Activated T-helper 2 cell treated with anti-CD3 and anti-CD28 coated beads, Interferon-gamma antibody, Interleukin-2, Interleukin-4, amounts not matched to agents 10 μg/mL and 5 μg/mL and 100 μg/mL, durations not matched to agents 14 hours and 24 hours and 36 hours (primary cell): ENCODE measurements around the gene ADARB1. TPM values are rescaled to one million over a fixed set of nuclear protein-coding genes. Genes with fewer than 3 reads are reported as not detected.

ENCODE experiments used
- DNase-seq: peaks from one replicate; pipeline ENCODE4 v3.0.0; 2021; ENCODE audit warnings: low spot score
- H3K27ac Mint-ChIP-seq: one replicate; pipeline ENCODE4 v1.8.0; 2021; ENCODE audit warnings: mixed read lengths
- H3K27me3 Mint-ChIP-seq: one replicate; pipeline ENCODE4 v1.8.0; 2021; ENCODE audit warnings: low read depth, mixed read lengths
- H3K36me3 Mint-ChIP-seq: one replicate; pipeline ENCODE4 v1.8.0; 2021; ENCODE audit warnings: low read depth, mixed read lengths
- H3K4me1 Mint-ChIP-seq: one replicate; pipeline ENCODE4 v1.8.0; 2021; ENCODE audit warnings: low read depth, mixed read lengths
- H3K4me3 Mint-ChIP-seq: one replicate; pipeline ENCODE4 v1.8.0; 2021; ENCODE audit warnings: low read depth, mild to moderate bottlenecking, moderate library complexity, mixed read lengths
- H3K9me3 Mint-ChIP-seq: one replicate; pipeline ENCODE4 v1.8.0; 2021; ENCODE audit warnings: mixed read lengths
- intact Hi-C: fragments of 100-400 bp; cut with micrococcal nuclease; formaldehyde crosslinking; loops from one replicate; pipeline ENCODE4 v1.15.1; 2023
- total RNA-seq: library from RNA; stranded (reverse); gene quantifications from 2 replicates; pipeline ENCODE4 v1.2.3, GENCODE V29; 2022

ADARB1 gene
- total RNA-seq, 1 donor from 2014 or later, result 25.8 TPM

DNA sequence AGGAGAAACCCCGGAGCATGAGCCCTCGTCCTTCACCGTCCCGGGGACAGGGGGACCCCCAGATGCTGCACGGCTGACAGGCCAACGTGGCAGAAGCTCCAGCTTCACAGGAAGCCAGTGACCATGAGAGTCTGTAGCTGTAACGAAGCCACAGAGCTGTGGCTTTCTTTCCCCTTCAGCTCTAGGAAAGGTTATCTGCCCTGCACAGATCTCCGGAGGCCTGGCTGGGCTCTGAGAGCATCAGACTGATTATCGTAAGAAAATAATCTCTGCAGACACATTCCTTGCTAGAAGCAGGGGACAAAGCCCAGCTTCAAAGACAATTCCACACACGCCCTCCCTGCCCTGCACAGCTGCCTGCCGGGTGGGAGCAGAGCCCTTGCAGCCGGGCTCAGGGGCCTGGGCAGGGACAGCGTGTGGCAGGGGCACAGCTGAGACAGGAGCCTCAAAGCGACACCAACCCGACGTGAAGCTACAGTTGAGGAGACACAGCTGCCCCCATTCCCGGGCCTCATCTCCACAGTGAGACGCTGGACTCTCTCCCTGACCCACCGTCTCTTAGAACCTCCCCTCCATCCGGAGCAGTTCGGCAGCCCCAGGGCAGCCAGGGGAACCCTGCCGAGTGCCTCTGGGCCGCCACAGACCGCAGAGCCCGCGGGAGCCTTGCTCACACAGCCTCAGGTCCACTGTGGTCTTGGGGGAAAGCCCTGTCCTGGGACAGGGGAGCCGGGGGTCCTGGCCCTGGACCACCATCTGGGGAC, 182.7 kb downstream of the ADARB1 start:
- Mint-ChIP-seq H3K4me1 (peaks cover 10% of the 10 kb centered on the region), H3K9me3 (no peaks in the 10 kb centered on the region), H3K27ac (no peak overlapping the region), H3K36me3 (no peaks in the 10 kb centered on the region), H3K4me3 (no peak overlapping the region), H3K27me3 (peaks cover 4% of the 10 kb centered on the region)
- no peak for DNase-seq
- intact Hi-C loops, result no loop called here

DNA sequence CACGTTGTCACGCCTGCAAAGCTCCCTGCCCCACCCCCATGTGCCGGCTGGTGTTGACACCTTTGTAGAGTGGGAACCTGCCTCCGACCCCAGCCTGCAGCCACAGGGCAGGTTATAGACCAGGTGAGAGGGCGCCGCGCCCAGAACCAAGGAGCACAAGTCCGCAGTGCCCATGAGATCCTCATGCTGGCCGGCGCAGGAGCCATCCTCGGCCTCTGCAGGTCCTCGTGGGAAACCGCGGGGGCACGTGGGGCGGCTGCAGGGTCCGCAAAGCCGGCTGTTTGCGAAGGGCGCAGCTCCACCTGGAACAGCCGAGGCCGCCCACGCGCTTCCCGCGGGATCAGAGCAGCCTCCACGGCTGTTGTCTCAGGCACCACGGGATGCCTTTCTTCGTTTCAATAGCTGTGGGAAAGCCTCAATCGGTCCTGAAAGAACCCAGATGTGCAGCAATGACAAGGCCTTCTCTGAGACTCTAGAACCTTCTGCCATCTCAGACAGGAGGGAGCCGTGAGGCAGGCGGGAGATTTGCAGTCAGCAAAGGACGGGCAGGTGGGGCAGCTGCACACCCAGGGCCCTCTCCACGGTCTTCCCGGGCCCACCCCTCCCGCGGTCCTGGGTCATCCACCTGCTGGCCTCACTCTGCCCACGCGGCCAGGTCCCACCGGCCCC, 183.4 kb downstream of the ADARB1 start:
- Mint-ChIP-seq H3K4me1 (peaks cover 10% of the 10 kb centered on the region), H3K36me3 (no peaks in the 10 kb centered on the region), H3K4me3 (no peak overlapping the region), H3K27me3 (peaks cover 4% of the 10 kb centered on the region), H3K27ac (no peak overlapping the region), H3K9me3 (no peaks in the 10 kb centered on the region)
- DNase-seq, result no peak
- intact Hi-C loops, result no loop called here

DNA sequence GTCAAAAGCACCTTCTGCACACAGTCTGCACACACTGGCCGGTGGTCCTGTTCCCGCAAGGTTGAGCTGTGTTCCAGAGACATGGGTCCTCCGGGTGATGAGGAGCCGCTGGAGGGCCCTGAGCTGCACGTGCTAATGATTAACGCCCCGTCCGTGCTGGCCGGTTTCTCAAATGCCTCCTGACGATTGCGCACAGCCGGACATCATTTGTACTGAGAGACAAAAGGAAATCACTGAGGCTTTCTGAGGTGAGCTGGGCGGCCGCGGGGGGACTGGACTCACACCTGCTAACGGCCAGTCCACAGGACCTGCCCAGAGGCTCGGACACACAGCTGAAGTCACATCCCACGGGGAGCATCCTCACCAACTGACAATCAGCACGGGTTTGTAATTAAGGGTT, 184.1 kb downstream of the ADARB1 start:
- H3K27ac Mint-ChIP-seq, result no peak overlapping the region
- no peak for DNase-seq
- H3K36me3 Mint-ChIP-seq, result no peaks in the 10 kb centered on the region
- H3K9me3 Mint-ChIP-seq, result no peaks in the 10 kb centered on the region
- peaks cover 10% of the 10 kb centered on the region for H3K4me1 Mint-ChIP-seq
- peaks cover 4% of the 10 kb centered on the region for H3K27me3 Mint-ChIP-seq
- H3K4me3 Mint-ChIP-seq, result no peak overlapping the region
- intact Hi-C loops, result no loop called here

DNA sequence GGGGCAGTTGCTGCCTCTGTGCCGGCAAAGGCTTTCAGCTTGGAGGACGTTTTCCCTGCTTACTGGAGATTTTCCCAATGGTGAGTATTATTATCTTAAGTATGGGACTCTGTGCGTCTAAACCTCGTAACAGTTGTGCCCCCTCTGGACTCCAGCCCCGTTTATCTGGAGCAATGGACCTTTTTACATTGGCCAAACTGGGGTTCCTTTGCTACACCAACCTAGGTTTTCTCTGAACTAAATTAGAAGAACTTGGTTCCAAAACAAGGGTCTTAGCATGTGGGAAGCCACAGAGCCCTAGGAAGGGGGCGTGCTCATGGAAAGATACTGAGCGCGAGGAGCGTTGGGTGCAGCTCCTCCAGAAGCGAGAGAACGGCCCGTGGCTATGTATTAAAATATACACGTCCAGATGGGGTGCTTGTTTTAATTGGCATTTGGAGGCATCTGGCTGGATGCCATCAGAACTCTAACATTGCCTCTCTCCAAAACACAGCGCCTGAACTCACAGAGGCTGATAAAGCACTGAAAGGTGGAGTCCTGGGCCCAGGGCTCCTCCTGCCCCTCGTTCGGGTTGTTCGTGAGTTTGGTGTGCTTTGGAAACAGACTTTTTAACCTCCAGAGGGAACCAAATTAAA, 184.9 kb downstream of the ADARB1 start:
- H3K27ac Mint-ChIP-seq, result no peak overlapping the region
- H3K4me3 Mint-ChIP-seq, result no peak overlapping the region
- peaks cover 3% of the 10 kb centered on the region for H3K36me3 Mint-ChIP-seq
- intact Hi-C loops, result no loop called here
- H3K4me1 Mint-ChIP-seq, result peaks cover 10% of the 10 kb centered on the region
- peaks cover 4% of the 10 kb centered on the region for H3K27me3 Mint-ChIP-seq
- no peaks in the 10 kb centered on the region for H3K9me3 Mint-ChIP-seq
- DNase-seq, result no peak

DNA sequence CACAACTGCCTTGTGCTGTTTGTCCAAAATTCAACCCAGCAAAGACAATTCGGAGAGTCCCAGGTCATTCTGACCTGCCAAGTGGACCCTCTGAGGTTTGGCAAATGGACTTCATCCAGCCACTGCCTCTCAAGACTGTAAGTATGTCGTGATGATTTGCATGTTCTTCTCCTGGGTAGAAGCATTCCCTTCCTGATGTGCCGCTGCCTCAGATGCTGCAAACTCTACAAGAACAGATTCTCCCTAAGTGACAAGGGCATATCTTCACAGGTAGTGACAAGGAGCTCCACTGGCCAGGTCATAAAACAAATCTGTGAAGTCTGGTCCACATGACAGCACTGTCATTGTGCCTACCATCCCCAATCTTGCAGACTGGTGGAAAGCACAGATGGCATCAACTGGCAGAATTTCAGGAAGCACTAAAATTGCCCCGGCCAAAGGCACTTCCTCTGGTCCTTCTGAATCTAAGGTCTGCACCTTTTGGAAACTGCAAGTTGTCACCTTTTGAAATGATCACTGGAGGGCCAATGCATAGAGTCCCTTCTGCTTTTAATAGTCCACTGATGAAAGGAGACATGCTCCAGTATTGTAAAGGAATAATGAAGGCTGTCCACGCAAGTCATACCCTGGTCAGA, 185.9 kb downstream of the ADARB1 start:
- intact Hi-C loops, result no loop called here
- Mint-ChIP-seq H3K36me3 (peaks cover 7% of the 10 kb centered on the region), H3K27me3 (no peaks in the 10 kb centered on the region), H3K9me3 (no peaks in the 10 kb centered on the region), H3K27ac (no peak overlapping the region), H3K4me3 (no peak overlapping the region), H3K4me1 (peaks cover 8% of the 10 kb centered on the region)
- no peak for DNase-seq

DNA sequence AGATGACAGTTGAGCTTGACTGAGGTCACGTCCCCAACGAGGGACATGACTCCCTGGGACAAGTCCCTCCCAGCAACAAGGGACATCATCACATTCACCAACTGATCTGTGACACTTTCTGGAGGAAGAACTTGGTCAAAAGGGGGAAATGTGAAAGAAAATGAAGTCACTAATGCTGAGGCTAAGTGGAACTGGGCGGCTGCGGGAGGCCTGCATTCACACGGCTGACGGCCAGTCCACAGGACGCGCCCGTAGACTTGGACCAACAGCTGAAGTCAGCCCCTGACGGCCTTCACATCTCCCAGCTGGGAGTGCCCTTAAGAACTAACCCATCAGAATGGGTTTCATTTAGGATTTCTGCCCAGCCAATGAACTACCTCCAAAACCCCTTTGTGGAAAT, 186.7 kb downstream of the ADARB1 start:
- Mint-ChIP-seq H3K4me1 (peaks cover 9% of the 10 kb centered on the region), H3K27me3 (no peaks in the 10 kb centered on the region), H3K4me3 (no peak overlapping the region), H3K27ac (no peak overlapping the region), H3K36me3 (peaks cover 12% of the 10 kb centered on the region), H3K9me3 (no peaks in the 10 kb centered on the region)
- intact Hi-C loops, result no loop called here
- DNase-seq, result no peak

DNA sequence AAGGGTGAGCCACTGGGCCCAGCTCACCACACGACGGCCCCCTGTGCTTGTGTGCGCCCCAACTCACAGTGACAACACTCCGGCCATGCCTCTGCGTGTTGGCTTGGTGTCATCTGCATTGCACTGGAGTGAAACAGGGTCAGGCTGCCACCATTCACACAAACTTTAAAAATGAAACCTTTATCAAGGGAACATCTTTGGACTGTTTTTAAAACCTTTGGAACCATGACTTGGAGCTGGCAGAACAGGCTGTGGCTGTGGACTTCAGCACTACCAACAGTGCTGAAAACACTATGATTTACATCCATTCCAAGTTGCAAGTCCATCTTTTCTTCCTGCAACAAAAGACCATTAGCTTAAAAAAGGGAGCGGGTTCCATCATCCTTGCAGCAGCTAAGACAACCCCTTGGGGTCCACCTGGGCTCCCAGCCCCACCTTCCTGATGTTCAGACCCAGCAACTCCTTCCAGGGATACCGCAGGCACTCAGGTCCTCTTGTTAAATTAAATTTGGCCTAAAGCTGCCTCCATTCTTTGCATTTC, 187.7 kb downstream of the ADARB1 start:
- Mint-ChIP-seq H3K9me3 (no peaks in the 10 kb centered on the region), H3K27me3 (no peaks in the 10 kb centered on the region), H3K27ac (no peak overlapping the region), H3K36me3 (peaks cover 21% of the 10 kb centered on the region), H3K4me1 (peaks cover 12% of the 10 kb centered on the region), H3K4me3 (no peak overlapping the region)
- no peak for DNase-seq
- intact Hi-C loops, result no loop called here

DNA sequence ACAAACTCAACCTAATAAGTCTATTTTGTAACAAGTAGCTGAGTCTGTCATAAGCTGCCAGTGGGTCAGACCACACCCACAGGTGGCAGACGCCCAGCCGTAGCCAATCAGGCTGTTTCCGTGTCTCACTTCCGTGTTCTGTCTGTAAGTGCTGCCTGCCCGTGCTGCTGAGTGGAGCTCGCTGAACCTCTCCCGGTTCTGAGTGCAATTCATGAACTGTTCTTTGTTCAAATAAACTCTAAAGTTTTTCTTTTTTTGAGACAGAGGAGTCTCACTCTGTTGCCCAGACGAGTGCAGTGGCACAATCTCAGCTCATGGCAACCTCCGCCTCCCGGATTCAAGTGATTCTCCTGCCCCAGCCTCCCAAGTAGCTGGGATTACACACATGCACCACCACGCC, 188.2 kb downstream of the ADARB1 start:
- Mint-ChIP-seq H3K4me3 (no peak overlapping the region), H3K9me3 (no peaks in the 10 kb centered on the region), H3K27me3 (no peaks in the 10 kb centered on the region), H3K36me3 (peaks cover 26% of the 10 kb centered on the region), H3K27ac (no peak overlapping the region), H3K4me1 (peaks cover 14% of the 10 kb centered on the region)
- DNase-seq, result no peak
- intact Hi-C loops, result no loop called here

DNA sequence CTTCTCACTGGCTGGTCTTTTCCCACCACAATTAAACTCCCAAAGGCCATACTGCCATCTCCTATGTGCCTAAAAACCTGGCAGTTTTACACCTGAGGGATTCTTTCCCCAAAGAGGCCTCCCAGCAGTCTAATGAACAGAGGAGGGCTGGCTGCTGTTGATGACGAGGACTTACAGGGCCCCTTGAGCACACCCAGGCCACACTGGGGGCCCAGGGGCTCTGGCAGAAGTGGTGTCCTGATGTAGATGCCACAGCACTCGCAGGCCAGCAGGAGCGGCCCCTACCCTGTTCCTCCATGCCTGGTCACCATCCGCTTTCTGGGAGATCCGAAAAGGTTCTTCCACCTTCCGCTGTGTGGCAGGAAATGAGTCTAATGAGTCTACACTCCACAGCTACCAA, 189.2 kb downstream of the ADARB1 start:
- no peaks in the 10 kb centered on the region for H3K9me3 Mint-ChIP-seq
- DNase-seq, result no peak
- intact Hi-C loops, result no loop called here
- no peaks in the 10 kb centered on the region for H3K27me3 Mint-ChIP-seq
- peaks cover 14% of the 10 kb centered on the region for H3K4me1 Mint-ChIP-seq
- H3K27ac Mint-ChIP-seq, result no peak overlapping the region
- H3K36me3 Mint-ChIP-seq, result peaks cover 30% of the 10 kb centered on the region
- H3K4me3 Mint-ChIP-seq, result no peak overlapping the region

DNA sequence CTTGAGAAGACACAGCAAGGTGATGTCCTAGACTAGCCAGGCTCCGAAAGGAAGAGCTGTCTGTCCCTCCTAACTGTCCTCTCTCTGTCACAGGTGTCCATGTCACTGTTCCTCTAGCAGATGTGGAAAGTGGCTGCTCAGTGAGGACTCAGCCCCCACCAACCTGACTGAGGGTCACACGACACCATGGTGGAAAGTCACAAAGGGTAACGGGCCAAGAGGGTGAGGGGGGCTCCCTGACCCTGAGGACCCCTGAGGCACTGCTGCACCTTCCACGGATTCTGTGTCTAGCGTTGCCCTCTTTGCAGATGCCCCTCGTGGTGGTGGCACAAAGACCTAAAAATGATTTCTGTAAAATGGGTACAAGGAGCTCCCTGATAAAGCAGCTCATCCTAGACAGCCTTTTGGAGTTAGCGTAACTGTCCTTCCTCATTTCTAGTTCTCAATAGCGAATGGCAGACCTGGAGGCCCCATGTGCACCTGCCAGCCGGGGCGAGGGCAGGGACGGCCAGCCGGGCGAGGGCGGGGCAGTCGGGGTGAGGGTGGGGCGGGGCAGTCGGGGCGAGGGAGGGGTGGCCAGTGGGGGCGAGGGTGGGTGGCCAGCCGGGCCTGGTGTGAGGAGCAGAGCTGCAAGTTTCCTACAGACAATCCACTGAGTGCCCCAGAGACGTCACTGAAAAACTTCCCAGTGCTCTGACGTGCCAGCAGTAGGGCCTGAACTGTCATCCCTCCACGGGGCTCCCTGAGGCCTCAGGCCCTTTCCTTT, 189.9 kb downstream of the ADARB1 start:
- intact Hi-C loops, result no loop called here
- DNase-seq, result no peak
- Mint-ChIP-seq H3K4me1 (peaks cover 14% of the 10 kb centered on the region), H3K27me3 (no peaks in the 10 kb centered on the region), H3K27ac (no peak overlapping the region), H3K9me3 (no peaks in the 10 kb centered on the region), H3K4me3 (no peak overlapping the region), H3K36me3 (peaks cover 30% of the 10 kb centered on the region)

DNA sequence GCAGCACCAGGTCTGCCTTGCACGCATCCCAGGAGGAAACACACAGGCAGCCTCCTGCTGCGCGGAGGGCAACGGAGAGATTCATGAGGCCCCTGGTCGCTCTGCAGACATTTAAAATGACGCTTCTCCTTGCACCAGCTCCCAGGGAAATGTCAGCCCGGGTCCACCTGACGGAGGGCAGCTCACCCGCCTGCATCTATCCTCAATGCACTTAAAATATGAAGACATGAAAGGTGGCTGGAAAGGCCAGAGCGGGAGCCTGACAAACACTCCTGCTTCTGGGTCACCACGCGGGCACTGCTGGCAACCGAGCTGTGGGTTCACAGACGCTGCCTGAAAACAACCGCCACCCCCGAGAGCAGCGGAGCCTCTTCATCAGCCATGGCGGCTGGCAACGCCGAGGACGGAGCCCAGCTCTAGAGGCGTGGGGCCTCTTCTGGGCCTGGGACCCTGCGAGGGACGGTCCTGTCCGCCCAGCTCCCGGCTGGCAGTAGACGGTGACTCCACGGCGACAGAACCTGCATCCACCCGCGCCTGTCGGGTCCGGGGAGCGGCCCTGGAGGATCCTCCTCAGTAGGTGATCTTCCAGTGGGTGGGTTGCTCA, 190.6 kb downstream of the ADARB1 start:
- Mint-ChIP-seq H3K27ac (no peak overlapping the region), H3K4me1 (peaks cover 14% of the 10 kb centered on the region), H3K27me3 (no peaks in the 10 kb centered on the region), H3K9me3 (no peaks in the 10 kb centered on the region), H3K4me3 (no peak overlapping the region), H3K36me3 (peaks cover 37% of the 10 kb centered on the region)
- intact Hi-C loops, result no loop called here
- DNase-seq, result no peak
